Urinary bladder (tissue), 4 donors: ENCODE data around the gene MTHFD1. TPM values are rescaled to one million over a fixed set of nuclear protein-coding genes. Genes with fewer than 3 reads are reported as not detected.
"Not testable (repeated sequence)": the region's sequence is repeated elsewhere in the genome, so short reads cannot be mapped to it uniquely, and the experiment has no call there.

Source experiments
- DNase-seq: peaks from one replicate; pipeline ENCODE4 v3.0.0-alpha.2; 2015; ENCODE audit errors: extremely low spot score
- H3K27ac ChIP-seq: one replicate; pipeline ENCODE4 v1.5.1; 2013; ENCODE audit warnings: low read depth, mild to moderate bottlenecking, moderate library complexity
- H3K36me3 ChIP-seq: one replicate; pipeline ENCODE4 v1.6.1; 2013; ENCODE audit warnings: mild to moderate bottlenecking, moderate library complexity; ENCODE audit not compliant: insufficient read depth
- H3K4me1 ChIP-seq: one replicate; pipeline ENCODE4 v1.6.1; 2013; ENCODE audit warnings: mild to moderate bottlenecking, moderate library complexity; ENCODE audit not compliant: insufficient read depth
- H3K4me3 ChIP-seq: one replicate; pipeline ENCODE4 v1.5.1; 2013; ENCODE audit warnings: low read depth, low read length
- WGBS: extraction: QIAGEN DNeasy Blood & Tissue Kit; methylation state at CpG from one replicate; pipeline ENCODE4 v1.1.7; 2013; 5-methylcytosine and 5-hydroxymethylcytosine counted together
- polyA plus RNA-seq: library from polyadenylated mRNA; stranded (reverse); fragments of 200-250 nt; gene quantifications from one replicate; pipeline ENCODE4 v1.2.3, GENCODE V29; 2013
- total RNA-seq: library from RNA; depleted of rRNA; stranded (reverse); fragments of >200 nt; gene quantifications from one replicate; pipeline ENCODE4 v1.2.3, GENCODE V29; 2014
- donor health status: healthy with polysubstance abuse.
- donor health status: healthy.

The MTHFD1 gene
- total RNA-seq (29.4 TPM), polyA plus RNA-seq (28.4 TPM)

DNA sequence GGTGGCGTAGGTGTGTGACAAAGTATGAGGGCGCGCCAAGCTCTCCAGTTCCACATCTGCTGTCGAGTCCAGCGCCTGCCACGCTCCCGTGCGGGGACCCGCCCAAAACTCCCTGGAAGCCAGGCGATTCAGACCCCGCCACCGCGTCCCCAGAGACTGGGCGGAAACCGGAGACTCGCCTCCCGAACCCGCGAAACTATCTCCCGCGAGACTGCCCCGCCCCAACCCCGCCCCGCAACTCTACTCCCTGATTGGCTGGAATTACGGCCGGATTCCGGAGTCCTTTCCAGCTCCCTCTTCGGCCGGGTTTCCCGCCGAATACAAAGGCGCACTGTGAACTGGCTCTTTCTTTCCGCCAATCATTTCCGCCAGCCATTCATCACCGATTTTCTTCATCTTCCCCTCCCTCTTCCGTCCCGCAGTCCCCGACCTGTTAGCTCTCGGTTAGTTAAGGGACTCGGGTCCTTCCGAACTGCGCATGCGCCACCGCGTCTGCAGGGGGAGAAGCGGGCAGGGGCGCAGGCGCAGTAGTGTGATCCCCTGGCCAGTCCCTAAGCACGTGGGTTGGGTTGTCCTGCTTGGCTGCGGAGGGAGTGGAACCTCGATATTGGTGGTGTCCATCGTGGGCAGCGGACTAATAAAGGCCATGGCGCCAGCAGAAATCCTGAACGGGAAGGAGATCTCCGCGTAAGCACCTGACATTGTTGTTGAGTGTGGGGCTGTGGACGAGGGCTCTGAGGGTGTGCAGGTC, at the start of gene MTHFD1:
Gene MTHFD1, plus strand, starts transcription at position 572 of the 751 bp plus-strand sequence. Its CDS starts 75 bp downstream, at position 647.
- H3K36me3 ChIP-seq: no peaks in the 10 kb centered on the region
- H3K27ac ChIP-seq: peak within 1 kb of the TSS; percentile 76
- under 1% methylated on average over 58 of the region's 58 CpGs for WGBS
- H3K4me3 ChIP-seq: peak within 1 kb of the TSS; percentile 54
- DNase-seq: peak; percentile 99
- H3K4me1 ChIP-seq: peaks cover 1% of the 10 kb centered on the region

DNA sequence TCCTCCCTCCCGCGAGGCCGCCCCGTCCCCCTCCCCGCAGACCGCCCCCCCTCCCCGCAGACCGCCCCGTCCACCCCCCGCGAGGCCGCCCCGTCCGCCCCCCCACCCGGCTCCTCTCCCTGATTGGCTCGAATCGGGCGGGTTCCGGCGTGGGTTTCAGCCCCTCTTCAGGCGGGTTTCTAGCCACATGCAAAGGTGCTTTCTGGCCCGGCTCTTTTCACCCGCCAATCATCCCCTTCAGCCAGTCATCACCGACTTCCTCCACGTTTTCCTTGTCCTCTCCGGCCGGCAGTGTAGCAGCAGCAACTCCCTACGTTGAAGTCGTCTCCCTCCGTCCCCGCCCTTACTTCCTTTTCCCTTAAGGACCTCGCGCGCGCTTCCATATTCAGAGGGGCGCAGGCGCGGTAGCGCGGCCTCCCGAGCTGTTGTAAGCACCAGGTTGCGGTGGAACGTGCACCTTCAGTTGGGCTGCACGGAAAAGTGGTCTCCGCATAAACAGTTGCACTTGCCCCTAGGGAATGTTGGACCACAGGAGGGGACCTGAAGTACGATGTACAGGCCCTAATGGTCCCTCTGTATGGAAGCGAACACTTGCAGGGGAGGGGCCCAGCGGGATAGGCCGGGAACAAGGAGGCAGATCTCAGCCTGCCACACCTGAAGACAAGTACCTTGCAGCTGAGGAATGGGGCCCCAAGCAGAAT, 49.4 kb upstream of the MTHFD1 start:
- H3K4me3 ChIP-seq: peak overlapping the region; percentile 69
- 1% methylated on average over 44 of the region's 49 CpGs for WGBS
- H3K27ac ChIP-seq: peak overlapping the region; percentile 68
- peak; percentile 96 for DNase-seq
- no peaks in the 10 kb centered on the region for H3K36me3 ChIP-seq
- H3K4me1 ChIP-seq: no peaks in the 10 kb centered on the region

- Histone ChIP-seq H3K4me3 (no peak overlapping the region), H3K36me3 (no peaks in the 10 kb centered on the region), H3K27ac (no peak overlapping the region), H3K4me1 (no peaks in the 10 kb centered on the region)
- no peak for DNase-seq
- 90% methylated on average over 8 of the region's 8 CpGs for WGBS
These were observed 47.5 kb upstream of the MTHFD1 start for GRCh38 chr14:64340560-64341196.

GRCh38 chr14:64347748-64348147, 40.4 kb upstream of the MTHFD1 start:
- no peak overlapping the region for H3K27ac ChIP-seq
- WGBS: 87% methylated on average over 3 of the region's 3 CpGs
- H3K4me1 ChIP-seq: no peaks in the 10 kb centered on the region
- no peak overlapping the region for H3K4me3 ChIP-seq
- DNase-seq: no peak
- no peaks in the 10 kb centered on the region for H3K36me3 ChIP-seq

DNA sequence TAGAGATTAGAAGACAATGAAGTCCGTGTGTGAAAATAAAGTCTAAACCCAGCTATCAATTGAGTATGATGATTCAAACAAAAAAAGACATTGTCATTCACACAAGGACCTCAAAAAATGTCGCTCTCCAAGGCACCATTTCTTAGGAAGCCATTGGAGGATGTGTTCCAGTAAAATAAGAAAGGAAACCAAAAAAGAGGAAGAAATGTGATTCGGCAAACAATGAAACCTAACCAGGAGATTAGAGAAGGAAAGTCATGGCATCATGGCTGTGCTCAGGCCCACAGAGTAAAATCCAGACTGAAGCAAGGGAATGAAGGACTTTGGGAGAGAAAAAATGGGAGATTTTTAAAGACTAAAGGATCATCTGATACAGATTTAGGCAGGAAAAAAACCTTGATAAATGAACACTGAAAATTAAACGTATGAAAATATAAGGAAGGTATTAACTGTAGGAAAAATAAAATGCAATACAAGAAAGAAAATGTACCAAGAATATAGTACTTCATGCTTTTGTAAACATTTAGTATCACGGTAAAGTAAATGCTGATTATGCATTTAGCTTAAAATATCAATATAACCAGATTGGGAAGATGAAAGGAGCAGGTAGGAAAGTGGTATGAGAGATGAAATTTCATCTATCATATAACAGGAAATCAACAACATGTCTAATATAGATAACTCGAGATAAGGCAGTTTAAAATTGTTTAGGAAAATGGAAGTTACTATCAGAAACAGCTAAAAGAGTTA, 38.2 kb upstream of the MTHFD1 start:
- Histone ChIP-seq H3K4me1 (no peaks in the 10 kb centered on the region), H3K27ac (no peak overlapping the region), H3K36me3 (no peaks in the 10 kb centered on the region), H3K4me3 (no peak overlapping the region)
- DNase-seq: no peak
- 82% methylated on average over 6 of the region's 6 CpGs for WGBS

DNA sequence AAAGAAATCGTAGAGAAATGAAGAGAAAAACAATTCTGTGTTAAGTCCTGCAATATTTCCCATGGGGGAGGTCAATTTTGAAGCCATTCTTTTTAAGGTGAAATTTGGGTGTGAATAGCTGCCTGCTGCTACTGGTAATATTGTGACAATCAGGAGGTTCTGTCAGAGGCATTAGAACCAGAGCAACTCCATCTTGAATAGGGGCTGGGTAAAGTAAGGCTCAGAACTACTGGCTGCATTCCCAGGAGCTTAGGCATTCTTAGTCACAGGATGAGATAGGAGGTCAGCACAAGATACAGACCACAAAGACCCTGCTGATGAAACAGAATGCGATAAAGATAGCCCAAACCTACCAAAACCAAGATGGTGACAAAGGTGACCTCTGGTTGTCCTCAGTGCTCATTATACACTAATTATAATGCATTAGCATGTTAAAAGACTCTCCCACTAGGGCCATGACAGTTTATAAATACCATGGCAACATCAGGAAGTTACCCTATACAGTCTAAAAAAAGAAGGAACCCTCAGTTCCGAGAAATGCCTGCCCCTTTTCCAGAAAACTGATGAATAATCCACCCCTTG, 24.8 kb upstream of the MTHFD1 start:
- Histone ChIP-seq H3K4me1 (no peaks in the 10 kb centered on the region), H3K4me3 (no peak overlapping the region), H3K36me3 (no peaks in the 10 kb centered on the region), H3K27ac (no peak overlapping the region)
- 71% methylated on average over 3 of the region's 3 CpGs for WGBS
- no peak for DNase-seq

DNA sequence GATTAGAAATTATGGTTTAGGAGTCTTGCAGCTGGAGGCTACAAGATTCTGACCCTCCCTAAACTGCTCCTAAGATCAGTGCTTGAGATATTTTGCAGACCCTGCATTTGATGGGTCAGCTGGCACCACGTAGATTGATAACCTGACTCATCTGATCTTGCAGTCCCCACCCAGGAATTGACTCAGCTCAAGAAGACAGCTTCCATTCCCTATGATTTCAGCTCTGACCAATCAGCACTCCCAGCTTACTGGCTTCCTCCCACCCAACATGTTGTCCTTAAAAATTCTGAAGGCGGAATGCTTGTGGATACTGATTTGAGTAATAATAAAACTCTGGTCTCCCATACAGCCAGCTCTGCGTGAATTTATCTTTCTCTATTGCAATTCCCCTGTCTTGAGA, 23.2 kb upstream of the MTHFD1 start:
- Histone ChIP-seq H3K4me3 (no peak overlapping the region), H3K36me3 (no peaks in the 10 kb centered on the region), H3K4me1 (no peaks in the 10 kb centered on the region), H3K27ac (no peak overlapping the region)
- WGBS: 77% methylated on average over 3 of the region's 3 CpGs
- DNase-seq: no peak

DNA sequence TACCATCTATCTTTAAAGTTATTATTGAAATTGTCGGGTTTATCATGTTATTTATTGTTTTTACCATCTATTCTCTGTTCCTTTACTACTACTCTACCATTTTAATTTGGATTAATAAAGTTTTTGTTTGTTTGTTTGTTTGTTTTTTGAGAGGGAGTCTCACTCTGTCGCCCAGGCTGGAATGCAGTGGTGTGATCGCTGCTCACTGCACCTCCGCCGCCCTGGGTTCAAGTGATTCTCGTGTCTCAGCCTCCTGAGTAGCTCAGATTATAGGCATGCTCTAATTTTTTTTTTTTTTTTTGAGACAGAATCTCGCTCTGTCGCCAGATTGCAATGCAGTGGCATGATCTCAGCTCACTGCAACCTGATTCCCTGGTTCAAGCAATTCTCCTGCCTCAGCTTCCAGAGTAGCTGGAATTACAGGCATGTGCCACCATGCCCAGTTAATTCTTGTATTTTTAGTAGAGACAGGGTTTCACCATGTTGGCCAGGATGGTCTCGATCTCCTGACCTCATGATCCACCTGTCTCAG, 22.7 kb upstream of the MTHFD1 start:
- H3K36me3 ChIP-seq, H3K27ac ChIP-seq, H3K4me3 ChIP-seq, H3K4me1 ChIP-seq, DNase-seq: not testable (repeated sequence)
- WGBS: 91% methylated on average over 9 of the region's 9 CpGs

DNA sequence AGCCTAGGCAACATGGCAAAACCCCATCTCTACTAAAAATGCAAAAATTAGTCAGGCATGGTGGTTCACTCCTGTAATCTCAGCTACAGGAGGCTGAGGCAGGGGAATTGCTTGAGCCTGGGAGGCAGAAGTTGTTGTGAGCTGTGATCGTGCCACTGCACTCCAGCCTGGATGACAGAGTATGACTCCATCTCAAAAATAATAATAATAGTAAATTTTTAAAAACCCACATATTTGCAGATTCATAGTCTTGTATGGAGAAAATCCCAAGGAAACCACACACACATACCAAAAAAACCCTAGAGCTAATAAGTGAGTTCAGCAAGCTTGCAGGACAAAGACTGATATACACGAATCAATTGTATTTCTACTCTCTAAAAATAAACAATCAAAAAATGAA, 19.0 kb upstream of the MTHFD1 start:
- Histone ChIP-seq H3K36me3 (no peaks in the 10 kb centered on the region), H3K4me3 (no peak overlapping the region), H3K4me1 (no peaks in the 10 kb centered on the region), H3K27ac (no peak overlapping the region)
- no peak for DNase-seq
- 93% methylated on average over 2 of the region's 2 CpGs for WGBS

- Histone ChIP-seq H3K36me3 (no peaks in the 10 kb centered on the region), H3K4me3 (peak overlapping the region; percentile 54), H3K27ac (peak overlapping the region; percentile 76), H3K4me1 (peaks cover 1% of the 10 kb centered on the region)
- DNase-seq: no peak
- WGBS: 2% methylated on average over 28 of the region's 28 CpGs
These were observed 846 bp upstream of the MTHFD1 start for GRCh38 chr14:64387232-64387781.

- peak; percentile 5 for DNase-seq
- WGBS: 1% methylated on average over 18 of the region's 18 CpGs
These were observed 556 bp downstream of the MTHFD1 start for GRCh38 chr14:64388533-64389285.

DNA sequence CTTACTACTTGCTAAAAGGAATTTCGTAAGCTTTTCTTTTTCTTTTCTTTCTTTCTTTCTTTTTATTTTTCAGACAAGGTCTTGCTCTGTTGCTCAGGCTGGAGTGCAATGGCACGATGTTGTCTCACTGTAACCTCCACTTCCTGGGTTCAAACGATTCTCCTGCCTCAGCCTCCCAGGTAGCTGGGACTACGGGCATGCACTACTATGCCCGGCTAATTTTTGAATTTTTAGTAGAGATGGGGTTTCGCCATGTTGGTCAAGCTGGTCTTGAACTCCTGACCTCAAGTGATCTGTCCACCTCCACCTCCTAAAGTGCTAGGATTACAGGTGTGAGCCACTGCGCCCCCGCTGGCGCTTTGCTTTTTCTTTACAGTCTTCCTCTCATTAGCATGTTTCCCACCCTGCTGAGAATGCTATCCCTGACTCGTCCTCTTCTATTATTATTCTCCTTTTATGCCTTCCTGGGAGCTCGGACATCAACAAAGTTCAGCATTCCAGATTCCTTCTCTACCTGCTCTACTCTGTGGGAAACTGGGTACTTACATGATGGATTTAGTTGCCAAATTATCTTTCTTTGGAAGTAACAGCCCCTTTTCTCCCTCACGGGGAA, 3.1 kb downstream of the MTHFD1 start:
- no peaks in the 10 kb centered on the region for H3K36me3 ChIP-seq
- H3K27ac ChIP-seq: no peak overlapping the region
- DNase-seq: no peak
- WGBS: 87% methylated on average over 12 of the region's 12 CpGs
- H3K4me3 ChIP-seq: no peak overlapping the region
- peaks cover 1% of the 10 kb centered on the region for H3K4me1 ChIP-seq

More at GRCh38 chr14:64388533-64389285, 556 bp downstream of the MTHFD1 start:
- no peak overlapping the region for H3K27ac ChIP-seq
- no peaks in the 10 kb centered on the region for H3K36me3 ChIP-seq
- peaks cover 1% of the 10 kb centered on the region for H3K4me1 ChIP-seq
- peak overlapping the region; percentile 54 for H3K4me3 ChIP-seq
